ENCODE measurements around the gene TOMM40.

DNA sequence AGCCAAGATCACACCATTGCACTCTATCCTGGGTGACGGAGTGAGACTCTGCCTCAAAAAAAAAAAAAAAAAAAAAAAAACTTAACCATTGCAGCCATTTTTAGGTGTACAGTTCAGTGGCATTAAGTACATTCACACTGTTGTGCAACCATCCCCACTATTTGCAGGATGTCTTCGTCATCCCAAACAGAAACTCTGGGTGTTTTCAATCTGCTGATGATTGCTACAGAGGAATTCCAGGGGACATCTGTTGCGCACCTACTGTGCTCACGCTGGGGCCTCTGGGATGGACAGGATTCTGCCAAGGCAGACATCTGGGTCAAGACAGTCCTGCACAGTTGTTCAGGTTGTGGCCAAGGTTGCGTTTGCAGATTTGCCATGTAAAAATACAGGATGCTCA, 48.6 kb downstream of the TOMM40 start:
- TF ChIP-seq, protein P1, sequence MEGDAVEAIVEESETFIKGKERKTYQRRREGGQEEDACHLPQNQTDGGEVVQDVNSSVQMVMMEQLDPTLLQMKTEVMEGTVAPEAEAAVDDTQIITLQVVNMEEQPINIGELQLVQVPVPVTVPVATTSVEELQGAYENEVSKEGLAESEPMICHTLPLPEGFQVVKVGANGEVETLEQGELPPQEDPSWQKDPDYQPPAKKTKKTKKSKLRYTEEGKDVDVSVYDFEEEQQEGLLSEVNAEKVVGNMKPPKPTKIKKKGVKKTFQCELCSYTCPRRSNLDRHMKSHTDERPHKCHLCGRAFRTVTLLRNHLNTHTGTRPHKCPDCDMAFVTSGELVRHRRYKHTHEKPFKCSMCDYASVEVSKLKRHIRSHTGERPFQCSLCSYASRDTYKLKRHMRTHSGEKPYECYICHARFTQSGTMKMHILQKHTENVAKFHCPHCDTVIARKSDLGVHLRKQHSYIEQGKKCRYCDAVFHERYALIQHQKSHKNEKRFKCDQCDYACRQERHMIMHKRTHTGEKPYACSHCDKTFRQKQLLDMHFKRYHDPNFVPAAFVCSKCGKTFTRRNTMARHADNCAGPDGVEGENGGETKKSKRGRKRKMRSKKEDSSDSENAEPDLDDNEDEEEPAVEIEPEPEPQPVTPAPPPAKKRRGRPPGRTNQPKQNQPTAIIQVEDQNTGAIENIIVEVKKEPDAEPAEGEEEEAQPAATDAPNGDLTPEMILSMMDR (IDR thresholded peaks at IDR 0.05) = no peak
- TF ChIP-seq POLR2A (IDR thresholded peaks at IDR 0.05) = no peak

Measured in Peyer's patch (tissue), 4 donors.